ENCODE measurements around the gene SCARF1.

The SCARF1 gene

DNA sequence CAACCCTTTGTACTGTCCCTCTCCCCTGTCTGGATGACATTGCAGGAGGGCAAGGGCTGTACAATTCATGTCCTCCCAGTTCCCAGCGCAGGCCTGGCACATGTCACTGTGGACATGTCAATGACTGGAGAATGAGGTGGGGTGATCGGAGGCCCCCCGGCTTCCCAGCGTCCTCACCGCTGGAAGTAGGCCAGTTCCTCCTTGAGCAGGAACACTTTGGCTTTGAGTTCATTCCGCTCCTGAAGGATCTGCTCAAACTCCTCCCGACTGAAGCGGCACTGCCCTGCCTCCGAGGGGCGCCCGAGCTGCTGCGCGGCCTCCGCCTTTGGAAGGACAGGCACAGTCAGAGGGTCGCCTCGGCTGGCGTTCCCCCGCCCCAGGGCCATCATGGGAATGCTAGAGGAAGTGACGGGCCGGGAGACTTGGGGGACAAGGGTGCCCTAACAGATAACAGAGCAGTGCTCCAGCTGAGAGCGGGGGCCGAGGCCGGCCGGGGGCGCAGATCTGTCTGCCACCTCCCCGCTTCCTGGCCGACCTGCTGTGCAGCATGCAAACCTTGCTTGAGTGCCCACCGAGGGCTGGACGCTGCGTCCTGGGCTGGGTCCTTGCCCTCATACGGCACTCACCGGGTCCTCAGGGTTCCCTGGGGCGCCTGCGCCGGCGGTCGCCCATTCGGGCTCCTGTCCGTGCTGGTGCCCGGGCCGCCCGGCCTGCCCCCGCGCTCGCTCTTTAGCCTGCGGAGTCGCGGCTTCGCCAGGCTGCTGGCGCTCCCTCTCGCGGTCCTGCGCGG is 2.8 kb upstream of the SCARF1 start:
- DNase-seq, result no peak

DNA sequence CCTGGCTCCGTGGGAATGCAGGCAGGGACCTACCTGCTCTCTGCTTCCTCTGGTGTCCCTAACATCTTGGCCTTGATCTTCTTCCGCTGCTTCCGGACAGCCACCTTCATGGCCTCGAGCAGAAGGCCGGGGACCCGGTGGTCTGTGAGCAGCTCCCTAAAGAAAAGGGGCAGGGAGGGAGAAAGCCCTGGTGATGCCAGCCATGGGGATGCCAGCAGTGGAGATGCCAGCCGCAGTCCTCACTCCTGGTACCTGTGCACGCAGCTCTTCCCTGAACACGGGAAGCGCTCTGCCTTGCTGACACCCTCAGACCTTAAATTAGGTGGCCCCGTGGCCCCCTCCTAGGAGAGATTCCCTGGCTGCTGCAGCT is 2.3 kb upstream of the SCARF1 start:
- no peak for DNase-seq

GRCh38 chr17:1646199-1646875 is 805 bp upstream of the SCARF1 start:
- DNase-seq, result no peak

- peak; percentile 41 for DNase-seq
These were observed 882 bp downstream of the SCARF1 start for GRCh38 chr17:1644493-1645206.

- DNase-seq, result no peak
These were observed 1.5 kb downstream of the SCARF1 start for GRCh38 chr17:1643999-1644492.

DNA sequence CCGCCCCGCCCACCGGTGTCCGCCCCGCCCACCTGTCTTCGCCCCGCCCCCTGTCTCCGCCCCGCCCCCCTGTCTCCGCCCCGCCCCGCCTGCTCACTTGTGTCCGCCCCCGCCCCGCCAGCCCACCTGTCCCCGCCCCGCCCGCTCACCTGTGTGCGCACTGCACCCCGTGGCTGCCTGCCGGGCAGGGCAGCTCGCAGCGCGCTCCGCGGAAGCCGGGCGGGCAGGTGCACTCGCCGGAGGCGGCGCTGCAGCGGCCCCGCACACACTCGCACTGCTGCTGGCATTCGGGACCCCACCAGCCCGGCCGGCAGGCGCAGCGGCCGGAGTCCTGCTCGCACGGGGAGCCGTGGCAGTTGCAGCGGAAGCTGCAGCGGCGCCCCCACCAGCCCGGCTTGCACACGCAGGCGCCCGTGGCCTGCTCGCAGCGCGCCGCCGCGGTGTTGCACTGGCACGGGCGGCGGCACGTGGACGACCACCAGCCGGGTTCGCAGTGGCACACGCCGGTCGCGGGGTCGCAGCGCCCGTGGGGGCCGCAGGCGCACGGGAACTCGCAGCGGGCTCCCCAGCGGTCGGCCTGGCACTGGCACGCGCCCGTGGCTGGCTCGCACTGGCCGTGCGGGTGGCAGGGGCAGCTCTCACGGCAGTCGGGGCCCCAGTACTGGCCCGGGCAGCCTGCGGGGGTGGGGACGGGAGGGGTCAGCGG is 2.1 kb downstream of the SCARF1 start:
- peak; percentile 51 for DNase-seq

DNA sequence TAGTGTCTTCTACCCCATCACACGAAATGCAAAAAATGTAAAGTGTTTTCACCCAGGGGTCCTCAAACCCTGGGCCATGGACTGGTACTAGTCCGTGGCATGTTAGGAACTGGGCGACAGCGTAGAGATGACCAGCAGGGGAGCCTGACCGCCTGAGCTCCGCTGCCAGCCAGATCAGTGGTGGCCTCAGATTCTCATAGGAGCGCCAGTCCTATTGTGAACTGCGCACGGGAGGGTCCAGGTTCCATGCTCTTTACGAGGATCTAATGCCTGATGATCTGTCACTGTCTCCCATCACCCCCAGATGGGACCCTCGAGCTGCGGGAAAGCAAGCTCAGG is 4.5 kb downstream of the SCARF1 start:
- no peak for DNase-seq

GRCh38 chr17:1640329-1641064 is 5.0 kb downstream of the SCARF1 start:
- no peak for DNase-seq

DNA sequence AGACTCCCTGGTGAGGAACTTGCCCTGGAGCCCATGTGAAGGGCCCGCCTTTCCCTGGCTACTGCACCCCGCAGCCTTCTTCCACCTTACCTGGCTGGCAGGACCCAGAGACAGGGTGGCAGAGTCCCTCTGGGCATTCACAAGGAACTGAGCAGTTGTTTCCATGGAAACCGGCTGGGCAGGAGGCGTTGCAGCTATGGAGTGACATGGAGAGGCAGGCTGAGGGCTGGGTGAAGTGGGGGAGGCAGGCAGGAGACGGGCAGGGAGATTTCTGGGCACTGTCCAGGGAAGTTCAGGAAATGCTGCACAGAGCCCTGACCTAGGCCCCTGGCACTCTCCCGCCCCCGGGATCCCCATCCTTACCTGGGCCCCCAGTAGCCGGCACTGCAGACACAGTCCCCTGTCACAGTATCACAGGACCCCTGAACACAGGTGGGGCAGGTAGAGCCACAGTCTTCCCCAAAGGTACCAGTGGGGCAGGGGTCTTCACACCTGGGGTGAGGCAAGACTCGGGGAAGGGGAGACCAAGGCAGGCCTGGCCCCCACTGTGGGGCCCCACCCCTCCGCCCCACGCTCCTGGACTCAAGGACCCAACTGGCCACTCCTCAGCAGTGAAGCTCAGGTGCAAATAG is 5.9 kb downstream of the SCARF1 start:
- DNase-seq, result no peak

- DNase-seq, result no peak
These were observed 6.8 kb downstream of the SCARF1 start for GRCh38 chr17:1638624-1639300.

GRCh38 chr17:1638171-1638590 is 7.4 kb downstream of the SCARF1 start:
- DNase-seq, result no peak

DNA sequence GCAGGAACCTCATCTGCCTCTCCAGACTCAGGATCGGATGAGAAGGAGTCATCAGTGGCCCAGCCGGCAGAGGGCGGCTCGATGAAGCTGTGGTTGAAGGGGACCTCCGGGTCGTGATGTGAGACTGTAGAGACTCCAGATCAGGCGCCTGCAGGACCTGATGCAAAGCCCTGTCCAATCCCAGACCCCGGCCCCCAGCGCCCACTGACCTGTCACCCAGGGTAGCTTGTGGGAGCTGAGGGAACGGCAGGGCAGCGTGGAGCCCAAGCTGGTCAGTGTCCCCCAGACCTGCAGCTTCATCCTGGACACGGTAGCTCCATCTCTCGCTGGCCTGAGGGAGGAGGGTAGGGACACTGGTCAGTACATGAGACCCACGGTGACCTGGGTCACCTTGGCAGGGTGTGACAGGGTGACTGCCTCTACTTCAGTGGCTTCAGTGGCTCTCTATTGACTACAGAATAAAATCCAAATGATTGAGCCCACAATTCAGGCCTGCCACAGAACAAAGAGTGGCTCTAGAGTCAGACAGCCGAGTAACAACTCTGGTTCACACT is 8.7 kb downstream of the SCARF1 start:
- DNase-seq, result no peak

GRCh38 chr17:1635675-1636465 is 9.7 kb downstream of the SCARF1 start:
- no peak for DNase-seq

DNA sequence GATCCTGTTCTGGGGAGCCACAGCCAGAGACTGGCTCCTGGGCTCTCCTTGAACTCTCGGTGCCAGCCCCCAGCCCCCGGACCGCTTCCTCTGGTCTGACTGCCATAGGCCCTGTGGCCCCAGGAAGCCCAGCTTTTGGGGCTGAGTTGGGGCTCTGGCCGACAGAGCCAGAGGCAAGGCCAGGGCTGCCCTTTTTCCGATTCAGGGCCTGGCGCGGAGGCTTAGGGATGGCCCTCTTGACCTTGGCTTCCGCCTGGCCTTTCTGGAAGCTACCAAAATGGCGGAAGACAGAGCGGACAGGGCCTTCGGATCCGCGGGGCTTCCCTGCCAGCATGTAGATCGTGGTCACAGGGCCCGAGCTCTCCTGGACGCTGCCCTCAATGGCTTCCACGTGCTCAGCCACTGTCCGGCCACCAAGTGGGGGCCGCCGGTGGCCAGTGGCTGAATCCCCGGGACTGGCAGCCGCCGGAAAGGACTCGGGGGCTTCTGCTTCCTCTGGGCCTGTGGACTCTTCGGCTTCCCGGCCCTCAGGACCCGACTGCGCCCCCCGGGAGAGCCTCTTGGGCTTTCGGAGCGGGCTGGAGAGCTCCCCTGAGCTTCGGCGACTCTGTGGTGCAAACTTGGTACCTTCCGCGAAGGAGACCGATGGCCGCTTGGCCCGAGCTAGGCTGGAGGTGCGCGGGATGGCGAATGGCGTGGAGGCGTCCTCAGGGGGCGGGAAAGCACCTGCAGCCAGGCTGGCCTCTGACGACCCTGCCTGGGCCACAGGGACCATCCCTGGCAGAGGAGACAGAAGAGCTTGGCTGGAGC is 10.5 kb downstream of the SCARF1 start:
- no peak for DNase-seq

DNA sequence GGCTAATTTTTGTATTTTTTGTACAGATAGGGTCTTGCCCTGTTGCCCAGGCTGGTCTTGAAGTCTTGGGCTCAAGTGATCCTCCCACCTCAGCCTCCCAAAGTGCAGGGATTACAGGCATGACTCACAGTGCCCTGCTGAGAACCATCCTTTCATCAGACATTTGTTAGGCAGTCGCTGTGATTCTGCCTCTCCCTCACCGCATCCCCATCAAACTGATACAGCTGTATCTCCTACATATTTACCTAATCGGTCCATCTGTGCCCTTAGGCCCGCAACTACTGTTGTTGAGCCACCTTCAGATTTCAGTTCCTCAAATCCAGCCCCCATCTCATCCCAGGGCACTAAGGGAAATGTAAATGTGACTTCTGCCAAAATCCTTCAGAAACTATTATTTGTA is 14.9 kb downstream of the SCARF1 start:
- no peak for DNase-seq

DNA sequence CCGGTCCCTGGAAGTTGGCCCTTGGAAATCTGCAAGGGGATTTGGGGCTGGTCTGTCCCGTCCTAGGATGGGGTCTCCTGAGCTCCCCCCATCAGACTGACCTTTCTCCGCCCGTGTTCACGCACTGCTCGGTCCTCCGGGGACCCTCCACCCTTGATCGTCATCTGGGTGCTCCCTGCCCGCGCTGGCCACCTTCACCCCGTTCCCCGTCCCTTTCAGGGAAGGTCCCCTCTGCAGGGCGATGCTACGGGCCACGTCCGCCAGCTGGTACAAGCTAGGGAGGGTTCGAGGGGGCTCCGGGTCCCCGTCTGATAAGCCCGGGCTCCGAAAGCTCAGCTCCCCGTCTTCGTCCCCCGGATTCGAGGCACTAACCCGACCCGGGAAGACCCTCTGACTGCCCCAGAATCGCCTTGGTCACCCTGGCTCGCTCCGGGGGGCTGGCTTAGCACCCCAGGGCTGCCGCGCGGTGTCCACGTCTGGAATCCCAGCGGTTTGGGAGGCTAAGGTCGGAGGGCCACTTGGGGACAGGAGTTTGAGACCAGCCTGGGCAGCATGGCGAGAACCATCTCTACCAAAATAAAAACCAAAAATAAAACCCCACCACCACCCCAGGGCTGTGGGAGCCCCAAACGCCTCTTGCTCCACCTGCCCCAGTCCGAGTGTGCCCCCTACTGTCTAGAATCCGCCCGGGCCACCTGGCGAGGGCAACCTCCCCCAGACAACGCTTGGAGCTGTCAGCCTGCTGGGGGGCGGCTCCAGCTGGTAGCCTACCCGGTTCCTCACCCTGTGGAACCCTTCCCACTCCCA is 15.8 kb downstream of the SCARF1 start:
- DNase-seq, result peak; percentile 84

DNA sequence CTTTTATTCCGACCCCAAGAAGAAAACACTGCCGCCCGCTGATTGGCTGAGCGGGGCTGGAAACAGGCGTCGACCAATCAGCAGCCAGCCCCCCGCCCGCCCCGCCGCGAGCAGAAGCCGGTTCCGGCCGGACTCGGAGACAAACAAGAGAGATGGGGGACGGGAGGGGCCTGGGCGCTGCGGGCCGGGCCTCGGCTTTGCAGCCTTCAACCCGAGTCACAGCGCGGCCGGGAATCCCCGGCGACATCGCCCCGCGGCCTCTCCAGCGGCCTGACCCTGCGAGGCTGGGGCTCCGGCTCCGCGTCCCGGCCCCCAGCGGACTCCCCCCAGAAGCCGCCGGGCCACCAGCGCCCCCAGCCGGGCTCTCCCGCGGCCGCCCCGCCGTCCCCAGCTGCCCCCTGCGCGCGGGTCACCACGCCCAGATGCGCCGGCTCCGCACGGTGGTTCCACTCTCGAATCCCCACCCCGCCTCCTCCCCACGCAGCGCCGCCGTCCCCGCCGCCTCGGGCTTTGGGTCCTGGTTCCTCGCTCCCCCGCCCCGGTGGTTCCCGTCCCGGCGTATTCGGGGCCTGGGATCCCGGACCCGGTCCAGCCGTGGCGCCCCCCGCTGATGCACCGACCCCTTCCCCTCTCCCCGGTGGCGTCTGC is 16.6 kb downstream of the SCARF1 start:
- DNase-seq, result peak; percentile 90

All from stimulated activated CD4-positive, alpha-beta T cell treated with anti-CD3 and anti-CD28 coated beads, Interleukin-4, amount 100 ng/mL, for 24 hours (primary cell).